HEK293T (cell line): ENCODE results near the gene ZNG1E.
"Not testable (repeated sequence)": the region's sequence is repeated elsewhere in the genome, so short reads cannot be mapped to it uniquely, and the experiment has no call there.

Source experiments
- ARNT ChIP-seq: fragments of 450-650 bp; IDR thresholded peaks from 2 replicates; pipeline ENCODE4 v1.6.1; 2017; ENCODE audit warnings: mild to moderate bottlenecking
- BHLHE40 ChIP-seq: fragments of 450-650 bp; IDR thresholded peaks from 2 replicates; pipeline ENCODE4 v1.6.1; 2016; ENCODE audit warnings: mild to moderate bottlenecking, moderate library complexity, borderline replicate concordance
- CTBP1 ChIP-seq: fragments of 450-650 bp; IDR thresholded peaks from 2 replicates; pipeline ENCODE4 v1.6.1; 2016; ENCODE audit warnings: borderline replicate concordance
- ELF4 ChIP-seq: fragments of 450-650 bp; IDR thresholded peaks from 2 replicates; pipeline ENCODE4 v1.6.1; 2017; ENCODE audit warnings: antibody characterized with exemption
- FOXA1 ChIP-seq: fragments of 450-650 bp; IDR thresholded peaks from 2 replicates; pipeline ENCODE4 v1.6.1; 2016; ENCODE audit warnings: mild to moderate bottlenecking
- FOXM1 ChIP-seq: fragments of 450-650 bp; IDR thresholded peaks from 2 replicates; pipeline ENCODE4 v1.6.1; 2017; ENCODE audit warnings: mild to moderate bottlenecking, borderline replicate concordance
- HDGF ChIP-seq: fragments of 450-650 bp; IDR thresholded peaks from 2 replicates; pipeline ENCODE4 v1.6.1; 2017; ENCODE audit warnings: antibody characterized with exemption, borderline replicate concordance
- NFRKB ChIP-seq: fragments of 450-650 bp; IDR thresholded peaks from 2 replicates; pipeline ENCODE4 v1.6.1; 2016; ENCODE audit warnings: mild to moderate bottlenecking, moderate library complexity
- PKNOX1 ChIP-seq: fragments of 450-650 bp; IDR thresholded peaks from 2 replicates; pipeline ENCODE4 v1.6.1; 2016
- SP1 ChIP-seq: fragments of 450-650 bp; IDR thresholded peaks from 2 replicates; pipeline ENCODE4 v1.6.1; 2017
- SUZ12 ChIP-seq: fragments of 450-650 bp; IDR thresholded peaks from 2 replicates; pipeline ENCODE4 v1.6.1; 2016; ENCODE audit warnings: mild to moderate bottlenecking
- TARDBP ChIP-seq: fragments of 450-650 bp; IDR thresholded peaks from 2 replicates; pipeline ENCODE4 v1.6.1; 2016
- ZNF384 ChIP-seq: fragments of 450-650 bp; IDR thresholded peaks from 2 replicates; pipeline ENCODE4 v1.6.1; 2016

- not testable (repeated sequence) for TF ChIP-seq PKNOX1, SP1, BHLHE40, FOXM1, ARNT, ELF4, NFRKB, FOXA1, SUZ12, TARDBP, ZNF384, HDGF, CTBP1
Observed at GRCh38 chr9:65675018-65675417, 710 bp upstream of the ZNG1E start.
